OCI-LY3 (cell line): ENCODE results near the gene ENPP3.

ENCODE experiments used
- H2AFZ ChIP-seq: fragments of 200-600, 300-600 bp; shearing (Covaris generic); 2 replicates; pipeline ENCODE4 v1.6.0; 2014; ENCODE audit warnings: antibody characterized with exemption, low read depth, low read length
- H3K27ac ChIP-seq: fragments of 200-600, 300-600 bp; sonication (generic); 2 replicates; pipeline ENCODE4 v1.5.1; 2014; ENCODE audit warnings: mild to moderate bottlenecking, low read length, moderate library complexity, mixed read lengths
- H3K27me3 ChIP-seq: fragments of 200-600, 300-600 bp; sonication (generic); 2 replicates; pipeline ENCODE4 v1.6.1; 2014; ENCODE audit warnings: low read depth, low read length, mixed read lengths
- H3K36me3 ChIP-seq: fragments of 200-600, 300-600 bp; sonication (generic); replicated peaks from 2 replicates; pipeline ENCODE3; 2014; ENCODE audit warnings: low read depth, low read length, mixed read lengths
- H3K4me1 ChIP-seq: fragments of 300-600, 200-600 bp; sonication (generic); 2 replicates; pipeline ENCODE4 v1.6.1; 2014; ENCODE audit warnings: low read length, mixed read lengths
- H3K4me2 ChIP-seq: fragments of 200-600, 300-600 bp; sonication (generic); 2 replicates; pipeline ENCODE4 v1.6.1; 2014; ENCODE audit warnings: low read length, mixed read lengths
- H3K4me3 ChIP-seq: fragments of 300-600, 200-600 bp; sonication (generic); 2 replicates; pipeline ENCODE4 v1.5.1; 2014; ENCODE audit warnings: antibody characterized with exemption, mild to moderate bottlenecking, low read length, moderate library complexity
- H3K79me2 ChIP-seq: fragments of 300-600, 200-600 bp; shearing (Covaris generic); 2 replicates; pipeline ENCODE4 v1.6.1; 2014; ENCODE audit warnings: mild to moderate bottlenecking, low read length, mixed read lengths
- H3K9ac ChIP-seq: fragments of 300-600, 200-600 bp; shearing (Covaris generic); 2 replicates; pipeline ENCODE4 v1.6.0; 2014; ENCODE audit warnings: mild to moderate bottlenecking, low read length, moderate library complexity
- H3K9me3 ChIP-seq: fragments of 200-600, 300-600 bp; shearing (Covaris generic); 2 replicates; pipeline ENCODE4 v1.6.1; 2014; ENCODE audit warnings: low read length, mixed read lengths; ENCODE audit not compliant: insufficient read depth
- H4K20me1 ChIP-seq: fragments of 200-600, 300-600 bp; sonication (generic); 2 replicates; pipeline ENCODE4 v1.6.1; 2016; ENCODE audit warnings: low read length, mixed read lengths; ENCODE audit not compliant: insufficient read depth
- EZH2phosphoT487 ChIP-seq: fragments of 200-600 bp; shearing (Covaris generic); IDR thresholded peaks from 2 replicates; pipeline ENCODE4 v1.6.1; 2018; ENCODE audit warnings: antibody characterized with exemption, mixed run types, low read depth
- TF ChIP-seq, protein P1 (sequence below): fragments of 200-600, 300-600 bp; sonication (generic); IDR thresholded peaks from 2 replicates; pipeline ENCODE4 v1.5.1; 2014; ENCODE audit warnings: antibody characterized with exemption, low read length, low read depth

The ENPP3 gene

DNA sequence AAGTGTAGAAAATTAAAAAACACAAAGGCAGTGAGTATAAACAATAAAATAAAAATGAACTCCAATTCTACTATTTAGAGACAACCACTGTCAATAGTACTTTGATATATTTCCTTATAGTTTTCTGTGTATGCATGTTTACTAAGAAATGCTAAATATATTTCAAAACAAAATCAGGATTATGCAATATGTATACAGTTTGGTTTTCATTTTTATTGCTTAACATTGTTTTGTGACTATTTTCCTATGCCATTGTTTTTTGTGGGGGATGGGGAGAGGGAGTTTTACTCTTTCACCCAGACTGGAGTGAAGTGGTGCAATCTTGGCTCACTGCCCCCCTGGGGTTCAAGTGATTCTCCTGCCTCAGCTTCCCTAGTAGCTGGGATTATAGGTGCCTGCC lies 44.5 kb downstream of the ENPP3 start:
- Histone ChIP-seq H2AFZ (no peak overlapping the region), H3K4me2 (no peak overlapping the region), H3K79me2 (no peaks in the 10 kb centered on the region), H4K20me1 (no peaks in the 10 kb centered on the region), H3K36me3 (no peaks in the 10 kb centered on the region), H3K27me3 (peaks cover 37% of the 10 kb centered on the region), H3K9me3 (0 out of 2 replicates have a peak, but pooled peaks cover 2% of the 10 kb centered on the region), H3K9ac (no peak overlapping the region), H3K4me3 (no peak overlapping the region), H3K4me1 (peaks cover 23% of the 10 kb centered on the region), H3K27ac (no peak overlapping the region)
- no peak for TF ChIP-seq EZH2phosphoT487
- TF ChIP-seq, protein P1, sequence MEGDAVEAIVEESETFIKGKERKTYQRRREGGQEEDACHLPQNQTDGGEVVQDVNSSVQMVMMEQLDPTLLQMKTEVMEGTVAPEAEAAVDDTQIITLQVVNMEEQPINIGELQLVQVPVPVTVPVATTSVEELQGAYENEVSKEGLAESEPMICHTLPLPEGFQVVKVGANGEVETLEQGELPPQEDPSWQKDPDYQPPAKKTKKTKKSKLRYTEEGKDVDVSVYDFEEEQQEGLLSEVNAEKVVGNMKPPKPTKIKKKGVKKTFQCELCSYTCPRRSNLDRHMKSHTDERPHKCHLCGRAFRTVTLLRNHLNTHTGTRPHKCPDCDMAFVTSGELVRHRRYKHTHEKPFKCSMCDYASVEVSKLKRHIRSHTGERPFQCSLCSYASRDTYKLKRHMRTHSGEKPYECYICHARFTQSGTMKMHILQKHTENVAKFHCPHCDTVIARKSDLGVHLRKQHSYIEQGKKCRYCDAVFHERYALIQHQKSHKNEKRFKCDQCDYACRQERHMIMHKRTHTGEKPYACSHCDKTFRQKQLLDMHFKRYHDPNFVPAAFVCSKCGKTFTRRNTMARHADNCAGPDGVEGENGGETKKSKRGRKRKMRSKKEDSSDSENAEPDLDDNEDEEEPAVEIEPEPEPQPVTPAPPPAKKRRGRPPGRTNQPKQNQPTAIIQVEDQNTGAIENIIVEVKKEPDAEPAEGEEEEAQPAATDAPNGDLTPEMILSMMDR, result no peak

DNA sequence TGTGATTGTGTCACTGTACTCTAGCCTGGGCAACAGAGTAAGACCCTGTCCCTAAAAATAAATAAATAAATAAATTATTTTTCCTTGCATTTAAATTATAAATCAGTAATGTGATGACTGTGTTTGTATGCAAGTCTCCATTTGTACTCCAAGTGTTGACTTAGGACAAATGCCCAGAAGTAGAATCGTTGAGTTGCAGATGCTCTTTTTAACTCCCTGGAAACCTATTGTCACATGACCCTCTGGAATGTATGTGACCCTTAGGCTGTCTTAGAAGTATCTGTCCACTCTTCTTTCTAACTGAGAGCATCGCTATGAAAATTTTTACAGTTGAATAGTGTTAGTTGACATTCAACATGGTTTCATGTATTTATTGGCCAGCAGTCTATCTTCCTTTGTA lies 45.3 kb downstream of the ENPP3 start:
- no peak for TF ChIP-seq EZH2phosphoT487
- TF ChIP-seq, protein P1, result no peak
- Histone ChIP-seq H2AFZ (no peak overlapping the region), H3K27ac (no peak overlapping the region), H3K4me2 (no peak overlapping the region), H3K79me2 (no peaks in the 10 kb centered on the region), H3K36me3 (no peaks in the 10 kb centered on the region), H3K4me1 (peaks cover 23% of the 10 kb centered on the region), H4K20me1 (no peaks in the 10 kb centered on the region), H3K4me3 (no peak overlapping the region), H3K27me3 (peaks cover 45% of the 10 kb centered on the region), H3K9ac (no peak overlapping the region), H3K9me3 (0 out of 2 replicates have a peak, but pooled peaks cover 2% of the 10 kb centered on the region)

DNA sequence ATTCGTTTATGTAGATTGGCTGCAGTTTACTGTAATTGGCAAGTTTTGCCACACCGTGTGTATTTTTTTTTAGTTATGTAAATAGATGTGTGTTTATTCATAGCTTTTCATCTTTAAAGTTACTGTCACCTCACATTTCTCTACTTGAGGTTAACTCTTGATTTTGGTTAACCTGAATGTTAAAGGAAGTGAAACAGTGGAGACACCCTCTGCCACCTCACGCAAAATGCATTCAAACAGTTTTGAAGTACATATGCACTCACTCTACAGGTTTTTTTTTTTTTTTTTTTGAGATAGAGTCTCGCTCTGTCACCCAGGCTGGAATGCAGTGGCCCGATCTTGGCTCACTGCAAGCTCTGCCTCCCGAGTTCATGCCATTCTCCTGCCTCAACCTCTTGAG lies 46.4 kb downstream of the ENPP3 start:
- H4K20me1 ChIP-seq, result no peaks in the 10 kb centered on the region
- no peaks in the 10 kb centered on the region for H3K79me2 ChIP-seq
- H3K9ac ChIP-seq, result no peak overlapping the region
- H3K27me3 ChIP-seq, result peaks cover 45% of the 10 kb centered on the region
- H3K27ac ChIP-seq, result no peak overlapping the region
- 0 out of 2 replicates have a peak, but pooled peaks cover 2% of the 10 kb centered on the region for H3K9me3 ChIP-seq
- H3K4me2 ChIP-seq, result peak overlapping the region; percentile 30; the same call in 1 of the 2 replicates
- no peak overlapping the region for H2AFZ ChIP-seq
- H3K36me3 ChIP-seq, result no peaks in the 10 kb centered on the region
- H3K4me1 ChIP-seq, result peaks cover 32% of the 10 kb centered on the region
- H3K4me3 ChIP-seq, result no peak overlapping the region
- no peak for TF ChIP-seq EZH2phosphoT487
- TF ChIP-seq, protein P1, result no peak

DNA sequence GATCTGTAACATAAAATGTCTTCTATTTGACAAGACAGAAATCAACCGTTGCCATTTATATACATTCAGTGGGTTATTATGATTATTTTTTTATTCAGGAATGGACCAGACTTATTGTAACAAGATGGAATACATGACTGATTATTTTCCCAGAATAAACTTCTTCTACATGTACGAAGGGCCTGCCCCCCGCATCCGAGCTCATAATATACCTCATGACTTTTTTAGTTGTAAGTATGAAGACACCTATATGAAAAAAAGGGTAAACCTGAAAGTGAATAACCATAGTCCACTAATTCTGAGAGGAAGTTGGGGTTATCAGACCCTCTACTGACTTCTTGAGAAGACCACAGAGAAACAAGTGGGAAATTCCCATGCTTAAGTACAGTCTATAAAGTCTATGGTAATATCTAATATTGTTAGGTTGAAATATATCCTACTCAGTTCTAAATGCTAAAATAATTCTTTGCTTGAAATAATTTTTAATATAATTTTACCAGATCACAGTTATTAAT lies 48.2 kb downstream of the ENPP3 start:
- Histone ChIP-seq H2AFZ (no peak overlapping the region), H3K9me3 (0 out of 2 replicates have a peak, but pooled peaks cover 2% of the 10 kb centered on the region), H3K36me3 (no peaks in the 10 kb centered on the region), H3K9ac (no peak overlapping the region), H3K4me2 (peak overlapping the region; percentile 20), H3K4me1 (peaks cover 49% of the 10 kb centered on the region), H3K27ac (no peak overlapping the region), H3K27me3 (peaks cover 46% of the 10 kb centered on the region), H3K79me2 (no peaks in the 10 kb centered on the region), H3K4me3 (no peak overlapping the region), H4K20me1 (no peaks in the 10 kb centered on the region)
- peak; percentile 56; the same call in 1 of the 2 replicates for TF ChIP-seq EZH2phosphoT487
- TF ChIP-seq, protein P1, result no peak
